ENCODE results near the gene U2AF2.

The U2AF2 gene

GRCh38 chr19:55622242-55622969 lies 32.4 kb upstream of the U2AF2 start:
- DNase-seq: no peak

- no peak for DNase-seq
These were observed 31.7 kb upstream of the U2AF2 start for GRCh38 chr19:55623130-55623529.

GRCh38 chr19:55623561-55623960 lies 31.3 kb upstream of the U2AF2 start:
- DNase-seq: peak; percentile 46

- DNase-seq: peak; percentile 98
These were observed 30.5 kb upstream of the U2AF2 start, which contains the start of gene ZNF784 for GRCh38 chr19:55624109-55625003. ZNF784 (minus strand) TSS chr19:55624566; CDS start chr19:55624561, 5 bp downstream.

- DNase-seq: no peak
These were observed 29.9 kb upstream of the U2AF2 start for GRCh38 chr19:55625004-55625326.

GRCh38 chr19:55626350-55626749 lies 28.5 kb upstream of the U2AF2 start:
- DNase-seq: no peak

GRCh38 chr19:55632463-55632834 lies 22.4 kb upstream of the U2AF2 start:
- peak; percentile 97 for DNase-seq

- peak; percentile 78 for DNase-seq
These were observed 21.0 kb upstream of the U2AF2 start for GRCh38 chr19:55633861-55634260.

- DNase-seq: no peak
These were observed 19.5 kb upstream of the U2AF2 start for GRCh38 chr19:55635334-55635717.

- DNase-seq: no peak
These were observed 18.9 kb upstream of the U2AF2 start for GRCh38 chr19:55635856-55636440.

- DNase-seq: no peak
These were observed 18.1 kb upstream of the U2AF2 start for GRCh38 chr19:55636723-55637122.

GRCh38 chr19:55637534-55637933 lies 17.3 kb upstream of the U2AF2 start:
- no peak for DNase-seq

GRCh38 chr19:55638864-55639359 lies 15.9 kb upstream of the U2AF2 start:
- peak; percentile 89 for DNase-seq

- DNase-seq: peak; percentile 88
These were observed 14.7 kb upstream of the U2AF2 start for GRCh38 chr19:55640043-55640576.

- DNase-seq: peak; percentile 86
These were observed 14.0 kb upstream of the U2AF2 start, which contains the start of gene ZNF580 for GRCh38 chr19:55640577-55641425. ZNF580 (plus strand) TSS chr19:55641002; CDS start chr19:55642509, 1,507 bp downstream.

GRCh38 chr19:55641426-55642152 lies 13.2 kb upstream of the U2AF2 start:
- DNase-seq: peak; percentile 48

GRCh38 chr19:55642153-55643002 lies 12.5 kb upstream of the U2AF2 start:
- DNase-seq: peak; percentile 48

- DNase-seq: peak; percentile 90
These were observed 11.6 kb upstream of the U2AF2 start, which contains the start of gene ZNF581 for GRCh38 chr19:55643003-55643886. ZNF581 (plus strand) TSS chr19:55643649; CDS start chr19:55644572, 923 bp downstream.

GRCh38 chr19:55643887-55644176 lies 11.0 kb upstream of the U2AF2 start:
- no peak for DNase-seq

Measured in hematopoietic multipotent progenitor cell treated with erythropoietin and hydrocortisone succinate and interleukin-3 and kit ligand, for 4 days (in vitro differentiated cells).